WI38 (cell line): ENCODE measurements around the gene MAPKAP1.

Experiments
- H3K4me3 ChIP-seq: 2 replicates; pipeline ENCODE4 v1.5.1; 2011; ENCODE audit warnings: low read depth, mild to moderate bottlenecking, control low read depth, low read length
- CTCF ChIP-seq: IDR thresholded peaks from 2 replicates; pipeline ENCODE4 v1.5.1; 2012; ENCODE audit warnings: low read depth, mild to moderate bottlenecking, control low read depth, low read length

MAPKAP1 gene

GRCh38 chr9:125642311-125642710 is 64.7 kb downstream of the MAPKAP1 start:
- no peak overlapping the region for H3K4me3 ChIP-seq

DNA sequence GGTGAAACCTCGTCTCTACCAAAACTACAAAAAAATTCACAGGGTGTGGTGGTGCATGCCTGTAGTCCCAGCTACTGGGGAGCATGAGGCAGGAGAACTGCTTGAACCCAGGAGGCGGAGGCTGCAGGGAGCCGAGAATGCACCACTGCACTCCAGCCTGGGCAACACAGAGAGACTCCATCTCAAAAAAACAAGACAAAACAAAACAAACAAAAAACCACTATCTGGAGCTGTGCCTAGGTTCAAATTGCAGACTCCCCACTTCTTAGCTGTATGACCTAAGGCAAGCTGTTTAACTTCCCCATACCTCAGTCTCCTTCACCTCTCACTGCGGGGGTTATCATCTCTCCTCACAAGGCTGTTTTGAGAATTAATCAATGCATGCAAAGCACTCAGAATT is 68.0 kb downstream of the MAPKAP1 start:
- H3K4me3 ChIP-seq, result no peak overlapping the region
- TF ChIP-seq CTCF, result no peak

More at GRCh38 chr9:125642311-125642710, 64.7 kb downstream of the MAPKAP1 start:
- no peak for TF ChIP-seq CTCF

DNA sequence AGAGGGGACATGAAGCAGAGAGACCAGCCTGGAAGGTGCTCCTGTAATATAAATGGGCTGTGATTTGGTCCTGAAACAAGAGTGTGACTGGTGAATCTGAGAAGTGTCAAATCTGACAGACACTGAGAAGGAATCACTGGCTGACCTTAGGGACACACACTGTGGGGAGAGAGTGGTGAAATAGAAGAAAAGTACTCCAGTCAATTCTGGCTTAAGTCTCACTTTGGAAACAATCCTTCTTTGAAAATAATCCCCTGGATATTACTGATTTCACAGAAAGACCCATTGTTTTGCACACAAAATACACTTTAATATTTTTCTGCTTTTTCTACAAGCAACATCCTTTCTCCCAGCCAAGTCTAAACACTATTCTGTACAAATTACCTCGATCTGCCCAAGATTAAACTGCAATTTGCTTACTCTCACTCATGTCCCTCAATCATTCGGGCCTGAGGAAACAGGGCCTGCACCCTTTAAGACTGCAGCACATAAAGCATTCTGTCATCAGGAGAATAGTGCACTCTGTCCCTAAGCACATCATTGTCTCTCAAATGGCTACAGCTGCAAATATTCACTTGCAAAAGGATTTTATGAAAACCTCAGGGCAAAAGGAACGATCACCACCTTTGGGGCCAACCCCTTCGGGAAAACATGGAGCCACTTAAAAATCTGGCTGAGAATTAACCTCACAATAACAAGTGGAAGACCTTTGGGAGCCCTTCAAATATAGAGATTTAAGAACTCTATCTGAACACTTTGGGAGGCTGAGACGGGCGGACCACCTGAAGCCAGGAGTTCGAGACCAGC is 68.6 kb downstream of the MAPKAP1 start:
- no peak overlapping the region for H3K4me3 ChIP-seq
- TF ChIP-seq CTCF, result no peak

DNA sequence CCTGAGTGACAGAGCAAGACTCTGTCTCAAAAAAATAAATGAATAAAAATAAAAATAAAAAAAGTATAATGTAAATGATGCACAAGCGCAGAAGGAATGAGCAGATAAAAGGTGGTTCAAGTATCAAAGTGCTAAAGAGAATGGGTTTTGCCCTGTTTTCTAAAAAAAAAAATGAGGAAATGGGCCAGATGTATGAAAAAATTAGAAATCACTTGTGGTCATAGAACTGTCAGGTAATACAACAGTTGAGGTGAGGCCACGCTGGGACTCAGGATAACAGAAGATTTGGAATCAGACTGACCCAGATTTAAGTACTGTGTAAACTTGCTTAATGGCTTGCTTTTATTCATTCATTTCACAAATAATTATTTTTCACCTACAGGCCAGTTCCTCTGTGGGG is 69.8 kb downstream of the MAPKAP1 start:
- no peak for TF ChIP-seq CTCF

DNA sequence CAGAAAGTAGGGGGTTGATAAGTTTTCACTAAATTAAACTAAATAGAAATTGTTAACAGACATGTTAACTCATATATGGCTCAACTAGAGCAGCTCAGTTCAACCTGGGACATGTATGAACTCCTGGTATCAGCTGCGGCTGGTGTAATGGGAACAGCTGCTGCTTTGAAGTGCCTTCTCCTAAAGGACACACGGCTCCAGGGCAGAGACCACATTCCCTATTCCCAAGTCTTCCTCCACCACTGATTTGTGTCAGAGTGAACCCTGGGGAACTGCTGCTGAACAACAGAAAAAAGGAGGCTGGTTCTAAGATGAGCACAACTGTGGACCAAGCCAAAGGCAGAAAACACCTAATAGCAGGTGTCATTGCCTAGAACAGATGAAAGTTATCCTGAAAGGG is 71.1 kb downstream of the MAPKAP1 start:
- no peak for TF ChIP-seq CTCF
- no peak overlapping the region for H3K4me3 ChIP-seq

More for the DNA sequence above, 69.8 kb downstream of the MAPKAP1 start:
- no peak overlapping the region for H3K4me3 ChIP-seq

DNA sequence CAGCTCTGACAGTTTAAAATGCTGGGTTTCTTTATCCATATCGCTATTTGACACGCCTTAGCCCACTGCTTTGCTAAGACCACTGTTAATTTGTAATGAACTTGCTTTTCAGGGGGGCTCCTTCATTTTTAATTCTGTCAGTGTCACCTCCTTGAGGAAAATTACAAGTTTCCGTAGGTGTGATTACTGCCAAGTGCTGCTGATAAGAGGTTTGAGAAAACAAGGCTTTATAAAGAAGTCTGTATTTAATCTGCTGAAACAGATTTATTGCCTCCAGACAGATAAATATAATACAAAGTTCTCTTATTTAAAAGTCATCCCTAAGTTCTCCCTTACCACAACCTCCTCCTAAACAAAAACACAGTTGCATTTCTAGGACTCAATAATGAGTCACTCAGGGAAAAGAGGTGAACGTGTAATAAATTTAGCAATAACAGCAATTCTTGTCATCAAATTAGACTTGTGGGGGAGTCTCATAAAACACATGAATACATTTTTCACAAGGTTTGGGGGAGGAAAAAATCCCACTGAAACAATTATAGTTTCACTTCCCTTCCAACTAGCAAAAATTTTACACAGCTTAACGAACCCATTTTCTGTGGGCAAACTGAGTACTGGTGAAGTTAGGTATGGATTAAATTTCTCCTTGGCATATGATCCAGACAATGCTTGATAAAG is 72.8 kb downstream of the MAPKAP1 start:
- no peak for TF ChIP-seq CTCF
- H3K4me3 ChIP-seq, result no peak overlapping the region

- no peak overlapping the region for H3K4me3 ChIP-seq
- no peak for TF ChIP-seq CTCF
Observed at GRCh38 chr9:125633116-125633745, 73.8 kb downstream of the MAPKAP1 start.
